ENCODE data around the gene ENAM. TPM values are rescaled to one million over a fixed set of nuclear protein-coding genes. Genes with fewer than 3 reads are reported as not detected.
A peak's percentile ranks its signal among the peaks of the same experiment; 100 is the strongest.

Gene ENAM
- total and polyA plus RNA-seq, 2 of the 8 experiments (the other 6 are each of a cell fraction or from before 2014, with no cell fraction given) = not detected

- no peak overlapping the region for H2BK20ac ChIP-seq (ENCODE audit: low read length)
- no peaks in the 10 kb centered on the region for H4K20me1 ChIP-seq (replicated peaks in 1 of 2; ENCODE audit: control insufficient read depth in 1 of 2, insufficient read depth in 2 of 2, low read length in 2 of 2)
- DNase-seq (ENCODE audit: low read depth in 1 of 2, low spot score in 2 of 2) (no peak), FAIRE-seq (no peak)
- no peak overlapping the region for H3K23ac ChIP-seq (ENCODE audit: insufficient read length)
- no peak overlapping the region for H2BK5ac ChIP-seq (ENCODE audit: low read depth, low read length)
- no peak overlapping the region for H3K27ac ChIP-seq (ENCODE audit: low read depth, low read length)
- peak overlapping the region; percentile 73; the same call in 1 of the 2 replicates for H2AFZ ChIP-seq (ENCODE audit: low read length)
- no peak overlapping the region for H2AK5ac ChIP-seq (ENCODE audit: low read depth, low read length)
- no peak overlapping the region for H2BK15ac ChIP-seq (ENCODE audit: low read length)
- no peaks in the 10 kb centered on the region for H3K27me3 ChIP-seq (replicated peaks in 1 of 4; ENCODE audit: control insufficient read depth in 3 of 4, extremely low read depth in 1 of 4, insufficient read depth in 3 of 4, low read length in 3 of 4)
- CTCF ChIA-PET (ENCODE audit: partially characterized antibody) = interaction anchor here (0.6 to 1.7 kb wide), 11 partner anchors 9 to 1109 kb away, joined by 3 to 6 read pairs (median 3); no protein-coding TSS in a partner anchor
- POLR2A ChIA-PET (ENCODE audit: partially characterized antibody) = interaction anchor here (0.5 kb wide), 1 partner anchor 75 kb away, joined by 3 read pairs; no protein-coding TSS in a partner anchor
- no peak overlapping the region for H4K8ac ChIP-seq (ENCODE audit: extremely low read depth, insufficient read depth, low read length)
- no peak overlapping the region for H3K4me2 ChIP-seq (ENCODE audit: insufficient read depth in 1 of 2, low read depth in 2 of 2, low read length in 2 of 2)
- no peaks in the 10 kb centered on the region for H3K4me1 ChIP-seq (replicated peaks in 1 of 4; ENCODE audit: control insufficient read depth in 3 of 4, insufficient read depth in 4 of 4, low read length in 3 of 4)
- H3K9me3 ChIP-seq (ENCODE audit: insufficient read depth in 2 of 2, low read depth in 1 of 2, low read length in 1 of 2) = no peaks in the 10 kb centered on the region
- no peak overlapping the region for H3K4me3 ChIP-seq (ENCODE audit: extremely low read depth in 1 of 4, insufficient read depth in 2 of 4, low read depth in 3 of 4, low read length in 4 of 4)
- H2BK12ac ChIP-seq (ENCODE audit: low read depth, low read length) = no peak overlapping the region
- H3K23me2 ChIP-seq (ENCODE audit: low read depth, low read length) = no peaks in the 10 kb centered on the region; the same call in 1 of the 2 replicates
- H3K36me3 ChIP-seq (ENCODE audit: control insufficient read depth in 2 of 4, insufficient read depth in 4 of 4, low read length in 3 of 4) = no peaks in the 10 kb centered on the region
- no peaks in the 10 kb centered on the region for H3K79me1 ChIP-seq (ENCODE audit: low read depth, low read length)
- H3K79me2 ChIP-seq (ENCODE audit: control insufficient read depth in 1 of 2, insufficient read depth in 2 of 2, low read length in 2 of 2) = no peaks in the 10 kb centered on the region
- no peak overlapping the region for H3K56ac ChIP-seq (replicated peaks; ENCODE audit: insufficient read length, low read depth, low read length)
- no peak overlapping the region for H3K9ac ChIP-seq (replicated peaks in 1 of 4; ENCODE audit: extremely low read depth in 1 of 4, low read depth in 3 of 4, low read length in 3 of 4)
- no peak overlapping the region for H4K5ac ChIP-seq (ENCODE audit: insufficient read length, low read depth, low read length)
- no peak overlapping the region for H3K4ac ChIP-seq (replicated peaks; ENCODE audit: insufficient read length, low read depth, low read length)
- H3K14ac ChIP-seq (ENCODE audit: insufficient read length) = no peak overlapping the region
- WGBS, 2 experiments (ENCODE audit: extremely low coverage in 1 of 2, insufficient coverage in 1 of 2, insufficient read length in 1 of 2, insufficient replicate concordance in 2 of 2, low coverage in 1 of 2, low lambda C conversion rate in 2 of 2, missing lambda C conversion rate in 1 of 2) = 60% methylated on average over 5 of the region's 5 CpGs; no CpG with 5 or more reads in 1 of the 2 experiments
- no peak overlapping the region for H4K91ac ChIP-seq (replicated peaks; ENCODE audit: insufficient read length, low read length)
- no peak overlapping the region for H2BK120ac ChIP-seq (replicated peaks; ENCODE audit: low read depth, low read length)
- H3K18ac ChIP-seq (ENCODE audit: extremely low read depth, low read length) = no peak overlapping the region
- TF ChIP-seq POLR2AphosphoS5 (IDR thresholded peaks at IDR 0.05; ENCODE audit: low read depth, low read length) = no peak
- no peak for TF ChIP-seq SAP30 (IDR thresholded peaks at IDR 0.05; ENCODE audit: insufficient read depth, insufficient replicate concordance, low read length)
- no peak for TF ChIP-seq EZH2 (IDR thresholded peaks at IDR 0.05; ENCODE audit: low read depth, low read length, severe bottlenecking)
- no peak for TF ChIP-seq RAD21 (IDR thresholded peaks at IDR 0.05 in 1 of 2, conservative IDR thresholded peaks at IDR 0.05 in 1 of 2; ENCODE audit: low read depth in 2 of 2, low read length in 2 of 2)
- TF ChIP-seq SRF (IDR thresholded peaks at IDR 0.05; ENCODE audit: low read depth, low read length) = no peak
- no peak for TF ChIP-seq SP1 (IDR thresholded peaks at IDR 0.05; ENCODE audit: low read depth, low read length)
- TF ChIP-seq NRF1 (IDR thresholded peaks at IDR 0.05; ENCODE audit: low read depth, low read length) = no peak
- no peak for TF ChIP-seq HDAC2 (IDR thresholded peaks at IDR 0.05; ENCODE audit: borderline replicate concordance in 1 of 2, low read depth in 2 of 2, low read length in 2 of 2)
- no peak for TF ChIP-seq SP2 (IDR thresholded peaks at IDR 0.05; ENCODE audit: low read length)
- TF ChIP-seq TCF12 (IDR thresholded peaks at IDR 0.05; ENCODE audit: low read depth, low read length) = no peak
- no peak for TF ChIP-seq JUND (IDR thresholded peaks at IDR 0.05; ENCODE audit: low read length)
- TF ChIP-seq MAX (IDR thresholded peaks at IDR 0.05) = no peak
- TF ChIP-seq CTBP2 (IDR thresholded peaks at IDR 0.05; ENCODE audit: borderline replicate concordance, insufficient read depth, insufficient read length, low read length) = no peak
These were observed 27.6 kb upstream of the ENAM start for GRCh38 chr4:70600977-70601376.

Data from H1 (cell line).